Lung (tissue), 12 donors: ENCODE measurements around the gene SP140. TPM values are rescaled to one million over a fixed set of nuclear protein-coding genes. Genes with fewer than 3 reads are reported as not detected.

Source experiments
- ATAC-seq: fragments of 200-7000 bp; cut with Tn5 transposase; one replicate; pipeline ENCODE4 v1.9.1; 2020; ENCODE audit warnings: moderate number of reproducible peaks; ENCODE audit not compliant: insufficient read depth, low FRiP score
- DNase-seq, 3 donors: peaks; one replicate each; pipeline ENCODE4 v3.0.0-alpha.2; 2013 to 2017
- H3K27ac ChIP-seq, 2 donors: one replicate each; pipeline ENCODE4 v1.5.1; 2013; ENCODE audit warnings: mild to moderate bottlenecking in 2 of 2, moderate library complexity in 2 of 2, control low read depth in 1 of 2, inconsistent platforms in 1 of 2, low read depth in 1 of 2, low read length in 1 of 2
- H3K27me3 ChIP-seq, 3 donors: one replicate each; pipeline ENCODE4 v1.5.1; 2013; ENCODE audit warnings: low read length in 2 of 3; ENCODE audit not compliant: control insufficient read depth in 3 of 3, insufficient read depth in 3 of 3
- H3K36me3 ChIP-seq, 4 donors: one replicate each; pipeline ENCODE4 v1.5.1; 2013; ENCODE audit warnings: low read length in 4 of 4, mild to moderate bottlenecking in 1 of 4, moderate library complexity in 1 of 4; ENCODE audit not compliant: control insufficient read depth in 4 of 4, insufficient read depth in 4 of 4
- H3K4me1 ChIP-seq, 5 donors: one replicate each; pipeline ENCODE4 v1.5.1; 2013; ENCODE audit warnings: low read length in 5 of 5, mild to moderate bottlenecking in 2 of 5, moderate library complexity in 1 of 5; ENCODE audit not compliant: control insufficient read depth in 5 of 5, insufficient read depth in 5 of 5
- H3K4me3 ChIP-seq: one replicate; pipeline ENCODE4 v1.5.1; 2013; ENCODE audit warnings: mild to moderate bottlenecking, control low read depth, moderate library complexity
- H3K9ac ChIP-seq, 2 donors: one replicate each; pipeline ENCODE4 v1.5.1; 2013; ENCODE audit warnings: low read length in 2 of 2, control low read depth in 1 of 2; ENCODE audit not compliant: insufficient read depth in 1 of 2
- H3K9me3 ChIP-seq, 4 donors: one replicate each; pipeline ENCODE4 v1.5.1; 2013; ENCODE audit warnings: low read length in 3 of 4, mild to moderate bottlenecking in 1 of 4, moderate library complexity in 1 of 4; ENCODE audit not compliant: control insufficient read depth in 4 of 4, insufficient read depth in 3 of 4
- CTCF ChIP-seq: IDR thresholded peaks from 2 replicates; pipeline ENCODE4 v1.5.1; 2012; ENCODE audit warnings: mild to moderate bottlenecking; ENCODE audit errors: control extremely low read depth, extremely low read depth
- WGBS, 2 donors: extraction: QIAGEN DNeasy Blood & Tissue Kit; methylation state at CpG; one replicate each; pipeline ENCODE4 v1.1.7; 2013; 5-methylcytosine and 5-hydroxymethylcytosine counted together
- polyA plus RNA-seq, 2 donors: library from polyadenylated mRNA; stranded (reverse); fragments of 200-250 nt; gene quantifications; one replicate each; pipeline ENCODE4 v1.2.1, GENCODE V29; 2013
- total RNA-seq, 2 donors: library from RNA; depleted of rRNA in 1 of 2; stranded (reverse); fragments of >200 nt in 1 of 2; gene quantifications; one replicate each; pipeline ENCODE4 v1.2.1, GENCODE V29; 2014 to 2021
- donor health status: control.
- donor health status: control.
- donor health status: Bipolar disorder and iron deficiency.
- donor health status: healthy.
- donor health status: DM: yes; HTN: yes; CAD: no.

Gene SP140
- total and polyA plus RNA-seq, 4 donors = 2.9 to 6.7 (median 6.0) TPM

- 2 to 5% methylated on average over 11 of the region's 11 CpGs for WGBS, 2 donors
- peak within 1 kb of the TSS; percentile 90 to 94 for H3K27ac ChIP-seq
- peaks cover 0 to 10% (median 2%) of the 10 kb centered on the region in 4 donors for H3K9me3 ChIP-seq
- ATAC-seq (peak; percentile 95), DNase-seq (peak; percentile 51 to 70 (median 63))
- peak within 1 kb of the TSS in 1 of 2 donors; percentile 26 for H3K9ac ChIP-seq
- TF ChIP-seq CTCF = no peak
- H3K36me3 ChIP-seq = no peaks in the 10 kb centered on the region
- H3K4me1 ChIP-seq = peaks cover 0 to 9% (median 6%) of the 10 kb centered on the region in 5 donors
- H3K4me3 ChIP-seq = peak within 1 kb of the TSS; percentile 58
- no peaks in the 10 kb centered on the region for H3K27me3 ChIP-seq
These were observed 101.2 kb downstream of the SP140 start, which contains the start of gene SP140L for GRCh38 chr2:230326453-230327417. Gene SP140L, plus strand, starts transcription at chr2:230327193. Its CDS starts 77 bp downstream, at chr2:230327270.

- peak overlapping the region; percentile 90 to 94 for H3K27ac ChIP-seq
- no peaks in the 10 kb centered on the region for H3K27me3 ChIP-seq
- peak overlapping the region in 1 of 2 donors; percentile 26 for H3K9ac ChIP-seq
- peaks cover 0 to 10% (median under 1%) of the 10 kb centered on the region in 4 donors for H3K9me3 ChIP-seq
- peak overlapping the region; percentile 58 for H3K4me3 ChIP-seq
- ATAC-seq (peak; percentile 16), DNase-seq (peak in 1 of 3 donors; percentile 33)
- peaks cover 0 to 9% (median 6%) of the 10 kb centered on the region in 5 donors for H3K4me1 ChIP-seq
- no peaks in the 10 kb centered on the region for H3K36me3 ChIP-seq
- no peak for TF ChIP-seq CTCF
- WGBS, 2 donors = 43 to 60% methylated on average over 5 of the region's 5 CpGs
These were observed 102.0 kb downstream of the SP140 start for GRCh38 chr2:230327418-230328154.

GRCh38 chr2:230328155-230328458, 102.6 kb downstream of the SP140 start:
- DNase-seq = no peak
- H3K9ac ChIP-seq = no peak overlapping the region
- H3K4me3 ChIP-seq = no peak overlapping the region
- WGBS, 2 donors = 87 to 94% methylated on average over 8 of the region's 8 CpGs
- no peaks in the 10 kb centered on the region for H3K27me3 ChIP-seq
- TF ChIP-seq CTCF = no peak
- ATAC-seq = no peak
- H3K4me1 ChIP-seq = peaks cover 0 to 9% (median 6%) of the 10 kb centered on the region in 5 donors
- peaks cover 0 to 6% (median 0%) of the 10 kb centered on the region in 4 donors for H3K9me3 ChIP-seq
- no peaks in the 10 kb centered on the region for H3K36me3 ChIP-seq
- H3K27ac ChIP-seq = no peak overlapping the region
